HG03575 (cell line): ENCODE data around the gene ITPR2.
"Not testable (repeated sequence)": the region's sequence is repeated elsewhere in the genome, so short reads cannot be mapped to it uniquely, and the experiment has no call there.

Experiments
- ATAC-seq: cut with Tn5 transposase; IDR thresholded peaks from one replicate; pipeline ENCODE4 v1.9.1; 2021; ENCODE audit not compliant: unreplicated experiment, insufficient number of reproducible peaks, low FRiP score; ENCODE audit errors: extremely low read depth

Gene ITPR2

DNA sequence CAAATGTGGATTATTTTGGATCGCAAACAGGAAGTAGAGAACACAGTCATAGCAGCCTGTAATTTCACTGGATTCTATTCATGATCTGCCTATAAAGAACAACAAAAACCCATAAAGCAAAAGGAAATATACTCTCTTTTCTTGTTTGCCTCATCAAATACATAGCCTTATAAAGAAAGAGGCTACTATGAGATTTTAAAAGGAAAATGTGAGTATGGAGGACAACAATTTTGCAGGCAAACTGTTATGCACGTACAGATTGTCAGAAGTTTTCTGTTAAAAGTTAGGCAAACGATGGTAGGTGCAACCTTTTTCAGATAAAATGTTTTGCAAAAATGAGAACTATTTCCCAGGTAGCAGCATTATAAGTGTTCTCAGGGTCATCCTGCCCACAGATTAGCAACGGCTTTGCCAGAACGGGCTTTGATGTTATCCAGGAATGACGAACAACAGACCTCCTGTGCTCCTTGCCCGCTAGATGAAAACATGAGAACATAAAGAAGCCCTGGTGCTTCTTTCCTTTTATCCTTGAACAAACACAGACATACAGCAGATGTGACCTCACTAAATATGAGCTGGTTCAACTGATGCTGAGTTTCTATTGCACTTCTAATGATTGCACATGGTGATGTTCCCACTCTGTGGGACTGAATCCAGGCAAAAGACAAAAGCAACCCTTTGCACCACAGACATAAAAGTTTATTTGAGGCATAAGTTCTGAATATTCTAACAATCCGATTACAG, 88.1 kb downstream of the ITPR2 start:
- no peak for ATAC-seq

- no peak for ATAC-seq
Measured at GRCh38 chr12:26744042-26744626, 88.9 kb downstream of the ITPR2 start.

DNA sequence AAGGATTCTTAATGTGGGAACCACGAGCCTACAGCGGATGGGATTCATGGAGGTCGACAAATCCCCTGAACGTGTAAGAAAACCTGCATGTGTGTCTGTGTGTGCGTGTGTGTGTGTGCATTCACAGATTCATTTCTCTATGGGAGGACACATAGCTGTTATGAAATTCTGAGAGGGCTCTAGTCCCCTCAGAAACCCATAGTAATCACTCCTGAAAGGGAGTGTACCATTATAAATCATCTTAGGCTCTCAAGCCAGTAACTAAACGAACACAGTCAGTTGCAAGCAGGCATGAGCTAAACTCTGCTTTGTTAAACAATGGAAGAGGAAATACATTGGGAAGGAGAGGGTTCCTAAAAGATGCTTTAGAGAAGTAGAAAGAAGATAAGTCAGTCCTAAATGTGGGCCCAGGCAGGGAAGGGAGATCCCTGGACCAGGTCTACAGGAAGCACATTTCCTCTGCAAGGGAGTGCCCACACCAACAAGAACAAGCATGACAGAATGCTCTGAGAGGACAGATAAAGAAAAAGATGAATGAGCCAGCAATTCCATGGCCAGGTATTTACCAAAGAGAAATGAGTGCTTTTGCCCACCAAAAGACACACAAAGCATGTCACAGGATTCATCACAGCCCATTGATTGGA, 91.3 kb downstream of the ITPR2 start:
- ATAC-seq = no peak

- ATAC-seq = no peak
Measured at GRCh38 chr12:26740991-26741390, 92.0 kb downstream of the ITPR2 start.

- no peak for ATAC-seq
Measured at GRCh38 chr12:26740348-26740747, 92.6 kb downstream of the ITPR2 start.

GRCh38 chr12:26737487-26738030, 95.4 kb downstream of the ITPR2 start:
- no peak for ATAC-seq

- ATAC-seq = no peak
Measured at GRCh38 chr12:26736563-26737486, 96.2 kb downstream of the ITPR2 start.

- ATAC-seq = no peak
Measured at GRCh38 chr12:26735249-26735639, 97.8 kb downstream of the ITPR2 start.

GRCh38 chr12:26734510-26735248, 98.3 kb downstream of the ITPR2 start:
- ATAC-seq = no peak

- peak; percentile 55 for ATAC-seq
Measured at GRCh38 chr12:26732005-26732908, 100.7 kb downstream of the ITPR2 start.

DNA sequence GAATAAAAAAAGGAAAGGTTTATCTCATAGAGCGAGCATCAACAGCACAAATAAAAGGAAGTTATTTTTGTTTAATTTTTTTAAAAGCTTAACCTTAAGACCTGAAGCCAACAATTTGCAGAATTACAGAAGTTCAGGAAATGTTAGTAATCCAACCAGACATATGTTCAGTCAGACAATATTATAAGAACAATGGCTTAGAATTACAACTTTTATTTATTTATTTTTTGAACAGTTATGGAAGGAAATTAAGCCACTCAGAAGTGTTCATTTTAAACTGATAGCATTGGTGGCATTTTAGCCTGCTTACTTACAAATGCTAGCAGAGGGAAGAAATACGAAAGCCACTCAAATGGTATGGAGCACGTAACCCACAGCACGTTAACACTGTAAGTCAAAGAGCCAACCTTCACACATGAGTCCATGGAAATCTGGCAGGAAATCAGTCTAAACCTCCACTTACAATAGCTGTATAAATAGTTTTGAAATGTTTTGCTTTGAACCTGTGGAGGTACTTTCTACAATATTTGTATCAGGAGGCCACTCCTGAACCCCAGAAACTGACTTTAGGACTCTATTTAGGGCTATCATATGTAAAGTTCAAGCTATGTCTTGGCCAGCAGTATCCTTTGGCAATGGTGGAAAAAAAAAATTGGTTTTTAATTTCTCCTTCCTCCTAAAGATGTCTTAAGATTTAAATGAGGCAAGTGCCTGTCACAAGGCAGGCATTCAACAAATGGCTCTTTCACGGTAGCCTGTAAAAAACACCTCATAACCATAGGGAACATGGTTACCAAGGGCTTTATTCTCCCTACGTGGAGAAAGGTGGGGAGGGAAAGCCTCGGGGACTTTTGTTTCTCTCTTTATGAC, 102.3 kb downstream of the ITPR2 start:
- no peak for ATAC-seq

DNA sequence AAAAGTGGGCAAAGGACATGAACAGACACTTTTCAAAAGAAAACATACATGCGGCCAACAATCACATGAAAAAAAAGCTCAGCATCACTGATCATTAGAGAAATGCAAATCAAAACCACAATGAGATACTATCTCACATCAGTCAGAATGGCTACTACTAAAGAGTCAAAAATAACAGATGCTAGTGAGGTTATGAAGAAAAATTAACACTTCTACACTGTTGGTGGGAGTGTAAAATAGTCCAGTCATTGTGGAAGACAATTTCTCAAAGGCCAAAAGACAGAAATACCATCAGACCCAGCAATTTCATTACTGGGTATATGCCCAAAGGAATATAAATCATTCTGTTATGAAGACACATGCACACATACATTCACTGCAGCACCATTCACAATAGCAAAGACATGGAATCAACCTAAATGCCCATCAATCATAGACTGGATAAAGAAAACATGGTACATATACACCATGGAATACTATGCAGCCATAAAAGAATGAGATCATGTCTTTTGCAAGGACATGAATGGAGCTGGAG, 103.8 kb downstream of the ITPR2 start:
- ATAC-seq = not testable (repeated sequence)

GRCh38 chr12:26728205-26729050, 104.6 kb downstream of the ITPR2 start:
- ATAC-seq = no peak

- ATAC-seq = no peak
Measured at GRCh38 chr12:26727482-26728204, 105.4 kb downstream of the ITPR2 start.

DNA sequence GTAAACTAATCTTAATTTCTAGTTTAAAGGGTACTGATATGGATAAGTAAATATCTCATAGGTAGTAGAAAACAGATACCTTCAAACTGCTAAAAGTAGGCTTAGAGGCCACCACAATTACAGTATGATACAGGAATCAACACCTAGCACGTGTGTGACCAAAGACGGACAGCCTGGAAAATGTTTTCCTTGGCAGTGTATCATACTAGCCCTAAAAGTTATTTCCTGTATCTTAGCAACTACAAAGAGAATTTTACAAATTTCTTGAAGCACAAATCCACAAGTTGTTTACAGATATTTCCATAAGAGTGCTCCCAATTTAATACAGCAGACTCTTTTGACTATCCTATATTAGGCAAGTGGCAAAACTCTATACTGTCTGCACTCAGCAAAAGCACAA, 106.0 kb downstream of the ITPR2 start:
- no peak for ATAC-seq
